ENCODE data around the gene DNAJC21. TPM values are rescaled to one million over a fixed set of nuclear protein-coding genes. Genes with fewer than 3 reads are reported as not detected.

DNAJC21 gene
- total RNA-seq, 1 experiment from 2014 or later, result 56.8 TPM

- H3K36me3 Mint-ChIP-seq (ENCODE audit: insufficient read depth, unreplicated experiment), result no peaks in the 10 kb centered on the region
- DNase-seq, result no peak
- no peak overlapping the region for H3K4me3 Mint-ChIP-seq (ENCODE audit: low read depth, unreplicated experiment)
- CTCF ChIA-PET, result interaction anchor here (1.2 to 2.1 kb wide), 2 partner anchors 374 to 423 kb away, joined by 3 to 7 read pairs; no protein-coding TSS in a partner anchor
- H3K4me1 Mint-ChIP-seq (ENCODE audit: low read depth, unreplicated experiment), result no peaks in the 10 kb centered on the region
- intact Hi-C loops (cut with micrococcal nuclease; ENCODE audit: unreplicated experiment), result loop anchor here (1.0 to 10.0 kb wide), 4 partner anchors 213 to 423 kb away; no protein-coding TSS in a partner anchor
- BruUV-seq (replicated peaks), result no TSS peak
- H3K27me3 Mint-ChIP-seq (ENCODE audit: unreplicated experiment), result no peaks in the 10 kb centered on the region
- no peak for TF ChIP-seq CTCF (IDR thresholded peaks at IDR 0.05; ENCODE audit: unreplicated experiment)
- H3K27ac Mint-ChIP-seq (ENCODE audit: unreplicated experiment), result no peak overlapping the region
- no peaks in the 10 kb centered on the region for H3K9me3 Mint-ChIP-seq (ENCODE audit: low read depth, unreplicated experiment)
Measured at GRCh38 chr5:34897646-34898045, 31.7 kb upstream of the DNAJC21 start.

GRCh38 chr5:34898258-34898895 lies 31.0 kb upstream of the DNAJC21 start:
- intact Hi-C loops (cut with micrococcal nuclease; ENCODE audit: unreplicated experiment), result loop anchor here (1.0 to 10.0 kb wide), 4 partner anchors 214 to 424 kb away; no protein-coding TSS in a partner anchor
- no TSS peak for BruUV-seq (replicated peaks)
- no peaks in the 10 kb centered on the region for H3K27me3 Mint-ChIP-seq (ENCODE audit: unreplicated experiment)
- no peak overlapping the region for H3K27ac Mint-ChIP-seq (ENCODE audit: unreplicated experiment)
- CTCF ChIA-PET, result interaction anchor here (1.2 to 2.1 kb wide), 2 partner anchors 375 to 424 kb away, joined by 3 to 7 read pairs; no protein-coding TSS in a partner anchor
- no peak overlapping the region for H3K4me3 Mint-ChIP-seq (ENCODE audit: low read depth, unreplicated experiment)
- no peaks in the 10 kb centered on the region for H3K36me3 Mint-ChIP-seq (ENCODE audit: insufficient read depth, unreplicated experiment)
- no peaks in the 10 kb centered on the region for H3K4me1 Mint-ChIP-seq (ENCODE audit: low read depth, unreplicated experiment)
- DNase-seq, result peak; percentile 65
- no peaks in the 10 kb centered on the region for H3K9me3 Mint-ChIP-seq (ENCODE audit: low read depth, unreplicated experiment)
- TF ChIP-seq CTCF (IDR thresholded peaks at IDR 0.05; ENCODE audit: unreplicated experiment), result peak; percentile 58

GRCh38 chr5:34899066-34899465 lies 30.3 kb upstream of the DNAJC21 start:
- no peak overlapping the region for H3K27ac Mint-ChIP-seq (ENCODE audit: unreplicated experiment)
- no peaks in the 10 kb centered on the region for H3K9me3 Mint-ChIP-seq (ENCODE audit: low read depth, unreplicated experiment)
- BruUV-seq (replicated peaks), result no TSS peak
- CTCF ChIA-PET, result no interaction called here
- no peak for DNase-seq
- H3K36me3 Mint-ChIP-seq (ENCODE audit: insufficient read depth, unreplicated experiment), result no peaks in the 10 kb centered on the region
- H3K27me3 Mint-ChIP-seq (ENCODE audit: unreplicated experiment), result no peaks in the 10 kb centered on the region
- no peak overlapping the region for H3K4me3 Mint-ChIP-seq (ENCODE audit: low read depth, unreplicated experiment)
- intact Hi-C loops (cut with micrococcal nuclease; ENCODE audit: unreplicated experiment), result loop anchor here (10.0 kb wide), 1 partner anchor 214 kb away; no protein-coding TSS in a partner anchor
- TF ChIP-seq CTCF (IDR thresholded peaks at IDR 0.05; ENCODE audit: unreplicated experiment), result no peak
- H3K4me1 Mint-ChIP-seq (ENCODE audit: low read depth, unreplicated experiment), result no peaks in the 10 kb centered on the region

- no peak overlapping the region for H3K27ac Mint-ChIP-seq (ENCODE audit: unreplicated experiment)
- H3K4me1 Mint-ChIP-seq (ENCODE audit: low read depth, unreplicated experiment), result no peaks in the 10 kb centered on the region
- no peaks in the 10 kb centered on the region for H3K9me3 Mint-ChIP-seq (ENCODE audit: low read depth, unreplicated experiment)
- no peaks in the 10 kb centered on the region for H3K27me3 Mint-ChIP-seq (ENCODE audit: unreplicated experiment)
- CTCF ChIA-PET, result interaction anchor here (0.7 kb wide), 1 partner anchor 711 kb away, joined by 3 read pairs; no protein-coding TSS in a partner anchor
- H3K4me3 Mint-ChIP-seq (ENCODE audit: low read depth, unreplicated experiment), result no peak overlapping the region
- H3K36me3 Mint-ChIP-seq (ENCODE audit: insufficient read depth, unreplicated experiment), result no peaks in the 10 kb centered on the region
- no peak for DNase-seq
- BruUV-seq (replicated peaks), result no TSS peak
- no peak for TF ChIP-seq CTCF (IDR thresholded peaks at IDR 0.05; ENCODE audit: unreplicated experiment)
- intact Hi-C loops (cut with micrococcal nuclease; ENCODE audit: unreplicated experiment), result no loop called here
Measured at GRCh38 chr5:34900652-34901051, 28.7 kb upstream of the DNAJC21 start.
